Activated naive CD4-positive, alpha-beta T cell treated with anti-CD3 and anti-CD28 coated beads, Interleukin-2, amount 10 ng/mL, durations not matched to agents 7 days and 5 days (primary cell): ENCODE measurements around the gene NNMT.
A peak's percentile ranks its signal among the peaks of the same experiment; 100 is the strongest.

Experiments
- CTCF ChIA-PET: fragments of 350-600 bp; sonication (Branson Sonifier 250); formaldehyde crosslinking; loops from one replicate; lab custom pipeline; 2021; ENCODE audit warnings: antibody characterized with exemption; lab: Charles Lee
- DNase-seq: peaks from one replicate; pipeline ENCODE4 v3.0.0-alpha.2; 2020
- H3K27ac Mint-ChIP-seq: one replicate; pipeline ENCODE4 v1.8.0; 2021; ENCODE audit warnings: mild to moderate bottlenecking, moderate library complexity, mixed read lengths
- H3K27me3 Mint-ChIP-seq: one replicate; pipeline ENCODE4 v1.8.0; 2021; ENCODE audit warnings: mild to moderate bottlenecking, mixed read lengths
- H3K36me3 Mint-ChIP-seq: one replicate; pipeline ENCODE4 v1.8.0; 2021; ENCODE audit warnings: mixed read lengths
- H3K4me1 Mint-ChIP-seq: one replicate; pipeline ENCODE4 v1.8.0; 2021; ENCODE audit warnings: mixed read lengths
- H3K4me3 Mint-ChIP-seq: one replicate; pipeline ENCODE4 v1.8.0; 2021; ENCODE audit warnings: mild to moderate bottlenecking, moderate library complexity, mixed read lengths
- H3K9me3 Mint-ChIP-seq: one replicate; pipeline ENCODE4 v1.8.0; 2021; ENCODE audit warnings: mixed read lengths

NNMT gene

GRCh38 chr11:114272311-114272710 is 23.9 kb upstream of the NNMT start:
- CTCF ChIA-PET: interaction anchor here (2.5 kb wide), 1 partner anchor 11 kb away, joined by 8 read pairs; no protein-coding TSS in a partner anchor
- Mint-ChIP-seq H3K27me3 (peaks cover 33% of the 10 kb centered on the region), H3K9me3 (no peaks in the 10 kb centered on the region), H3K36me3 (no peaks in the 10 kb centered on the region), H3K27ac (no peak overlapping the region), H3K4me1 (no peaks in the 10 kb centered on the region), H3K4me3 (no peak overlapping the region)
- no peak for DNase-seq

- DNase-seq: no peak
- Mint-ChIP-seq H3K4me1 (no peaks in the 10 kb centered on the region), H3K9me3 (no peaks in the 10 kb centered on the region), H3K27ac (no peak overlapping the region), H3K27me3 (peaks cover 33% of the 10 kb centered on the region), H3K36me3 (no peaks in the 10 kb centered on the region), H3K4me3 (no peak overlapping the region)
- CTCF ChIA-PET: interaction anchor here (2.5 kb wide), 1 partner anchor 12 kb away, joined by 8 read pairs; no protein-coding TSS in a partner anchor
Observed at GRCh38 chr11:114273071-114273470, 23.1 kb upstream of the NNMT start.

- H3K4me3 Mint-ChIP-seq: no peak overlapping the region
- CTCF ChIA-PET: interaction anchor here (2.7 kb wide), 1 partner anchor 11 kb away, joined by 14 read pairs; no protein-coding TSS in a partner anchor
- H3K4me1 Mint-ChIP-seq: no peaks in the 10 kb centered on the region
- H3K27me3 Mint-ChIP-seq: peaks cover 33% of the 10 kb centered on the region
- no peak for DNase-seq
- no peaks in the 10 kb centered on the region for H3K36me3 Mint-ChIP-seq
- no peak overlapping the region for H3K27ac Mint-ChIP-seq
- no peaks in the 10 kb centered on the region for H3K9me3 Mint-ChIP-seq
Observed at GRCh38 chr11:114273890-114274635, 22.1 kb upstream of the NNMT start.

GRCh38 chr11:114274637-114275036 is 21.6 kb upstream of the NNMT start:
- no peaks in the 10 kb centered on the region for H3K9me3 Mint-ChIP-seq
- no peak for DNase-seq
- peaks cover 37% of the 10 kb centered on the region for H3K27me3 Mint-ChIP-seq
- CTCF ChIA-PET: interaction anchor here (2.7 kb wide), 1 partner anchor 12 kb away, joined by 14 read pairs; no protein-coding TSS in a partner anchor
- H3K27ac Mint-ChIP-seq: no peak overlapping the region
- no peaks in the 10 kb centered on the region for H3K36me3 Mint-ChIP-seq
- no peaks in the 10 kb centered on the region for H3K4me1 Mint-ChIP-seq
- no peak overlapping the region for H3K4me3 Mint-ChIP-seq

- no peak for DNase-seq
- Mint-ChIP-seq H3K9me3 (no peaks in the 10 kb centered on the region), H3K4me3 (no peak overlapping the region), H3K4me1 (no peaks in the 10 kb centered on the region), H3K36me3 (no peaks in the 10 kb centered on the region), H3K27me3 (peaks cover 41% of the 10 kb centered on the region), H3K27ac (no peak overlapping the region)
- CTCF ChIA-PET: interaction anchor here (2.7 kb wide), 1 partner anchor 12 kb away, joined by 14 read pairs; no protein-coding TSS in a partner anchor
Observed at GRCh38 chr11:114275280-114275679, 20.9 kb upstream of the NNMT start.

GRCh38 chr11:114276077-114276476 is 20.1 kb upstream of the NNMT start:
- Mint-ChIP-seq H3K9me3 (no peaks in the 10 kb centered on the region), H3K36me3 (no peaks in the 10 kb centered on the region), H3K4me3 (no peak overlapping the region), H3K27me3 (peaks cover 40% of the 10 kb centered on the region), H3K27ac (no peak overlapping the region), H3K4me1 (no peaks in the 10 kb centered on the region)
- CTCF ChIA-PET: interaction anchor here (2.7 kb wide), 1 partner anchor 13 kb away, joined by 14 read pairs; no protein-coding TSS in a partner anchor
- no peak for DNase-seq

GRCh38 chr11:114277637-114278341 is 18.4 kb upstream of the NNMT start:
- CTCF ChIA-PET: interaction anchor here (0.9 to 1.9 kb wide), 2 partner anchors 11 to 15 kb away, joined by 3 to 4 read pairs; no protein-coding TSS in a partner anchor
- Mint-ChIP-seq H3K4me1 (no peaks in the 10 kb centered on the region), H3K27ac (no peak overlapping the region), H3K36me3 (no peaks in the 10 kb centered on the region), H3K4me3 (no peak overlapping the region), H3K9me3 (no peaks in the 10 kb centered on the region), H3K27me3 (peaks cover 36% of the 10 kb centered on the region)
- DNase-seq: no peak

GRCh38 chr11:114278342-114279065 is 17.7 kb upstream of the NNMT start:
- Mint-ChIP-seq H3K27me3 (peaks cover 36% of the 10 kb centered on the region), H3K27ac (no peak overlapping the region), H3K4me3 (no peak overlapping the region), H3K36me3 (no peaks in the 10 kb centered on the region), H3K4me1 (no peaks in the 10 kb centered on the region), H3K9me3 (no peaks in the 10 kb centered on the region)
- DNase-seq: no peak
- CTCF ChIA-PET: interaction anchor here (0.9 to 1.9 kb wide), 2 partner anchors 11 to 16 kb away, joined by 3 to 4 read pairs; no protein-coding TSS in a partner anchor

GRCh38 chr11:114279792-114280546 is 16.2 kb upstream of the NNMT start:
- DNase-seq: no peak
- Mint-ChIP-seq H3K4me1 (no peaks in the 10 kb centered on the region), H3K9me3 (no peaks in the 10 kb centered on the region), H3K36me3 (no peaks in the 10 kb centered on the region), H3K27me3 (peaks cover 26% of the 10 kb centered on the region), H3K27ac (no peak overlapping the region), H3K4me3 (no peak overlapping the region)
- CTCF ChIA-PET: interaction anchor here (1.4 to 1.6 kb wide), 3 partner anchors 10 to 60 kb away, joined by 4 to 11 read pairs (median 6); no protein-coding TSS in a partner anchor

GRCh38 chr11:114280696-114281095 is 15.5 kb upstream of the NNMT start:
- Mint-ChIP-seq H3K4me3 (no peak overlapping the region), H3K27ac (no peak overlapping the region), H3K9me3 (no peaks in the 10 kb centered on the region), H3K4me1 (no peaks in the 10 kb centered on the region), H3K36me3 (no peaks in the 10 kb centered on the region), H3K27me3 (peaks cover 23% of the 10 kb centered on the region)
- CTCF ChIA-PET: interaction anchor here (0.5 to 1.6 kb wide), 7 partner anchors 9 to 1329 kb away, joined by 3 to 11 read pairs (median 4); no protein-coding TSS in a partner anchor
- peak; percentile 48 for DNase-seq

- Mint-ChIP-seq H3K36me3 (no peaks in the 10 kb centered on the region), H3K9me3 (no peaks in the 10 kb centered on the region), H3K27me3 (peaks cover 19% of the 10 kb centered on the region), H3K4me3 (no peak overlapping the region), H3K27ac (no peak overlapping the region), H3K4me1 (no peaks in the 10 kb centered on the region)
- DNase-seq: no peak
- CTCF ChIA-PET: interaction anchor here (0.7 to 1.6 kb wide), 6 partner anchors 8 to 217 kb away, joined by 3 to 11 read pairs (median 4); no protein-coding TSS in a partner anchor
Observed at GRCh38 chr11:114281388-114281956, 14.7 kb upstream of the NNMT start.

- no peak overlapping the region for H3K27ac Mint-ChIP-seq
- CTCF ChIA-PET: no interaction called here
- H3K9me3 Mint-ChIP-seq: no peaks in the 10 kb centered on the region
- no peak for DNase-seq
- H3K27me3 Mint-ChIP-seq: peaks cover 19% of the 10 kb centered on the region
- no peaks in the 10 kb centered on the region for H3K36me3 Mint-ChIP-seq
- no peaks in the 10 kb centered on the region for H3K4me1 Mint-ChIP-seq
- no peak overlapping the region for H3K4me3 Mint-ChIP-seq
Observed at GRCh38 chr11:114282488-114282887, 13.7 kb upstream of the NNMT start.

GRCh38 chr11:114283422-114283821 is 12.8 kb upstream of the NNMT start:
- Mint-ChIP-seq H3K4me1 (no peaks in the 10 kb centered on the region), H3K9me3 (no peaks in the 10 kb centered on the region), H3K36me3 (no peaks in the 10 kb centered on the region), H3K27ac (no peak overlapping the region), H3K4me3 (no peak overlapping the region), H3K27me3 (peaks cover 19% of the 10 kb centered on the region)
- no peak for DNase-seq
- CTCF ChIA-PET: interaction anchor here (1.3 kb wide), 1 partner anchor 12 kb away, joined by 5 read pairs; the partner anchor contains the start of gene NNMT
